CD14-positive monocyte (primary cell): ENCODE data around the gene CCNG2. TPM values are rescaled to one million over a fixed set of nuclear protein-coding genes. Genes with fewer than 3 reads are reported as not detected.

Experiments
- DNase-seq, 3 donors: peaks; one replicate each; pipeline ENCODE4 v3.0.0-alpha.2; 2011 to 2022
- H2AFZ ChIP-seq: 2 replicates; pipeline ENCODE4 v1.6.0; 2012; ENCODE audit warnings: mild to moderate bottlenecking, low read depth, low read length, inconsistent platforms; ENCODE audit not compliant: insufficient read depth, poor library complexity, severe bottlenecking
- H3K27ac ChIP-seq, 2 donors: 1 replicate in 1 of 2; 2 replicates in 1 of 2; pipeline ENCODE4 v1.5.1; 2012 to 2013; ENCODE audit warnings: low read length in 2 of 2, control low read depth in 1 of 2, inconsistent platforms in 1 of 2, low read depth in 1 of 2, mild to moderate bottlenecking in 1 of 2
- H3K27me3 ChIP-seq, 2 donors: one replicate each; pipeline versions ENCODE4 v1.6.0 to v1.6.1; 2011 to 2013; ENCODE audit warnings: low read length in 2 of 2; ENCODE audit not compliant: control insufficient read depth in 2 of 2, insufficient read depth in 2 of 2
- H3K36me3 ChIP-seq, 2 donors: replicated peaks in 1 of 2; 1 replicate in 1 of 2; 2 replicates in 1 of 2; pipeline versions ENCODE4 v1.5.1 to v1.6.1; 2012 to 2013; ENCODE audit warnings: low read length in 2 of 2, control low read depth in 1 of 2, inconsistent platforms in 1 of 2, mild to moderate bottlenecking in 1 of 2; ENCODE audit not compliant: insufficient read depth in 2 of 2, control insufficient read depth in 1 of 2
- H3K4me1 ChIP-seq, 2 donors: 1 replicate in 1 of 2; 2 replicates in 1 of 2; pipeline versions ENCODE4 v1.5.1 to v1.6.1; 2012 to 2013; ENCODE audit warnings: low read length in 2 of 2, control low read depth in 1 of 2, inconsistent platforms in 1 of 2, mild to moderate bottlenecking in 1 of 2, moderate library complexity in 1 of 2; ENCODE audit not compliant: insufficient read depth in 2 of 2, control insufficient read depth in 1 of 2
- H3K4me2 ChIP-seq: replicated peaks from 2 replicates; pipeline ENCODE3; 2012; ENCODE audit warnings: low read length, moderate library complexity, mild to moderate bottlenecking; ENCODE audit not compliant: poor library complexity, severe bottlenecking; ENCODE audit errors: extremely low read depth
- H3K4me3 ChIP-seq, 3 experiments: fragments of 200-600 bp in 1 of 3; sonication (generic) in 1 of 3; replicated peaks in 1 of 3; 1 replicate in 2 of 3; 2 replicates in 1 of 3; pipeline ENCODE4 v1.5.1; 2011 to 2013; ENCODE audit warnings: low read length in 3 of 3, mild to moderate bottlenecking in 3 of 3, control low read depth in 2 of 3, low read depth in 2 of 3, inconsistent platforms in 1 of 3, moderate library complexity in 1 of 3
- H3K79me2 ChIP-seq: 2 replicates; pipeline ENCODE4 v1.6.0; 2012; ENCODE audit warnings: mild to moderate bottlenecking, control low read depth, inconsistent platforms, low read length, moderate library complexity; ENCODE audit not compliant: insufficient read depth
- H3K9ac ChIP-seq: 2 replicates; pipeline ENCODE4 v1.6.0; 2017; ENCODE audit warnings: low read length, mild to moderate bottlenecking; ENCODE audit not compliant: insufficient read depth, poor library complexity, severe bottlenecking
- H3K9me3 ChIP-seq, 2 donors: replicated peaks in 1 of 2; 1 replicate in 1 of 2; 2 replicates in 1 of 2; pipeline versions ENCODE4 v1.5.1 to v1.6.1; 2012 to 2013; ENCODE audit warnings: low read length in 2 of 2, control low read depth in 1 of 2; ENCODE audit not compliant: control insufficient read depth in 1 of 2, insufficient read depth in 1 of 2
- H4K20me1 ChIP-seq: 2 replicates; pipeline ENCODE4 v1.6.0; 2012; ENCODE audit warnings: mild to moderate bottlenecking, low read length, control low read depth, moderate library complexity; ENCODE audit not compliant: insufficient read depth
- H3K27ac Mint-ChIP-seq, 7 donors: one replicate each; pipeline ENCODE4 v1.8.0; 2020; ENCODE audit warnings: mild to moderate bottlenecking in 7 of 7, mixed read lengths in 7 of 7, moderate library complexity in 6 of 7, inconsistent platforms in 2 of 7
- H3K27me3 Mint-ChIP-seq, 3 donors: one replicate each; pipeline ENCODE4 v1.8.0; 2021 to 2022; ENCODE audit warnings: low read depth in 3 of 3, mild to moderate bottlenecking in 3 of 3, mixed read lengths in 3 of 3, moderate library complexity in 3 of 3, inconsistent platforms in 1 of 3
- H3K36me3 Mint-ChIP-seq, 2 donors: one replicate each; pipeline ENCODE4 v1.8.0; 2020; ENCODE audit warnings: mixed read lengths in 2 of 2, inconsistent platforms in 1 of 2, mild to moderate bottlenecking in 1 of 2
- H3K4me1 Mint-ChIP-seq: one replicate; pipeline ENCODE4 v1.8.0; 2020; ENCODE audit warnings: mild to moderate bottlenecking, mixed read lengths
- H3K4me3 Mint-ChIP-seq, 2 donors: one replicate each; pipeline ENCODE4 v1.8.0; 2020; ENCODE audit warnings: mild to moderate bottlenecking in 2 of 2, mixed read lengths in 2 of 2, moderate library complexity in 1 of 2
- H3K9me3 Mint-ChIP-seq, 7 donors: one replicate each; pipeline ENCODE4 v1.8.0; 2020 to 2022; ENCODE audit warnings: mixed read lengths in 7 of 7, mild to moderate bottlenecking in 6 of 7, moderate library complexity in 6 of 7, inconsistent platforms in 2 of 7
- WGBS: methylation state at CpG from one replicate; pipeline ENCODE4 v1.1.5; 2013; ENCODE audit warnings: missing lambda C conversion rate; ENCODE audit not compliant: insufficient coverage; 5-methylcytosine and 5-hydroxymethylcytosine counted together
- intact Hi-C, 2 donors: fragments of 100-400 bp; cut with micrococcal nuclease; formaldehyde crosslinking; loops; one replicate each; pipeline versions ENCODE4 v1.15.0 to v1.15.1; 2023
- polyA plus RNA-seq, 3 donors: library from polyadenylated mRNA; depleted of rRNA in 1 of 3; unstranded in 2 of 3; stranded (reverse) in 1 of 3; fragments of 300-500 nt in 2 of 3; fragments of >200 nt in 1 of 3; fragmentation: Illumina TruSeq in 2 of 3; gene quantifications; 1 replicate in 2 of 3; 2 replicates in 1 of 3; pipeline ENCODE4 v1.2.3, GENCODE V29; 2012 to 2021
- TF ChIP-seq, protein P1 (sequence below): fragments of 200-600 bp; IDR thresholded peaks from one replicate; pipeline ENCODE4 v1.8.0; 2022; ENCODE audit warnings: antibody characterized with exemption, mild to moderate bottlenecking

Gene CCNG2
- polyA plus RNA-seq, 3 donors = 17.6 to 26.4 (median 23.3) TPM

DNA sequence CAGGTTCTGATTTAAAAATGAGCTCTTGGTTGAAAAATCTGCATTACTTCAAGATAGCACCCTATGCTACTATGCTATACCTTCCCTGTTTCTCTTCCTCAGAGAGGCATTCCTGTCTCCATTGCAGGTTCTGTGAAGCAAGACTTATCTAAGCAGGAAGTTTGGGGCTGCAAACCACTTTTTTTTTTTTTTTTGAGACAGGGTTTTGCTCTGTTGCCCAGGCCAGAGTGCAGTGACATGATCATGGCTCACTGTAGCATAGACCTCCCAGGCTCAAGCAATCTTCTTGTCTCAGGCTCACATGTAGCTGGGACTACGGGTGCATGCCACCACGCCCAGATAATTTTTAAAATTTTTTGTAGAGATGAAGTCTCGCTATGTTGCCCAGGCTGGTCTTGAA is 4.0 kb upstream of the CCNG2 start:
- Histone ChIP-seq H2AFZ (no peak overlapping the region), H3K27me3 (no peaks in the 10 kb centered on the region), H3K27ac (no peak overlapping the region), H3K4me2 (no peak overlapping the region), H3K9me3 (no peaks in the 10 kb centered on the region), H3K79me2 (peaks cover 11% of the 10 kb centered on the region), H3K9ac (no peak overlapping the region), H4K20me1 (peaks cover 1% of the 10 kb centered on the region), H3K36me3 (no peaks in the 10 kb centered on the region), H3K4me1 (peaks cover 42 to 44% of the 10 kb centered on the region in 2 donors), H3K4me3 (no peak overlapping the region)
- intact Hi-C loops = loop anchor here in 1 of 2 donors (10.0 kb wide), 1 partner anchor 938 kb away; the partner anchor contains the start of gene SCARB2
- DNase-seq = peak in 2 of 3 donors; percentile 9 to 22
- peak overlapping the region in 1 of 2 donors; percentile 42 for H3K4me3 Mint-ChIP-seq
- 50% methylated on average over 2 of the region's 3 CpGs for WGBS
- peak overlapping the region in 4 of 7 donors; percentile 32 to 70 (median 60) for H3K27ac Mint-ChIP-seq
- H3K36me3 Mint-ChIP-seq = no peaks in the 10 kb centered on the region
- H3K9me3 Mint-ChIP-seq = no peaks in the 10 kb centered on the region
- TF ChIP-seq, protein P1, sequence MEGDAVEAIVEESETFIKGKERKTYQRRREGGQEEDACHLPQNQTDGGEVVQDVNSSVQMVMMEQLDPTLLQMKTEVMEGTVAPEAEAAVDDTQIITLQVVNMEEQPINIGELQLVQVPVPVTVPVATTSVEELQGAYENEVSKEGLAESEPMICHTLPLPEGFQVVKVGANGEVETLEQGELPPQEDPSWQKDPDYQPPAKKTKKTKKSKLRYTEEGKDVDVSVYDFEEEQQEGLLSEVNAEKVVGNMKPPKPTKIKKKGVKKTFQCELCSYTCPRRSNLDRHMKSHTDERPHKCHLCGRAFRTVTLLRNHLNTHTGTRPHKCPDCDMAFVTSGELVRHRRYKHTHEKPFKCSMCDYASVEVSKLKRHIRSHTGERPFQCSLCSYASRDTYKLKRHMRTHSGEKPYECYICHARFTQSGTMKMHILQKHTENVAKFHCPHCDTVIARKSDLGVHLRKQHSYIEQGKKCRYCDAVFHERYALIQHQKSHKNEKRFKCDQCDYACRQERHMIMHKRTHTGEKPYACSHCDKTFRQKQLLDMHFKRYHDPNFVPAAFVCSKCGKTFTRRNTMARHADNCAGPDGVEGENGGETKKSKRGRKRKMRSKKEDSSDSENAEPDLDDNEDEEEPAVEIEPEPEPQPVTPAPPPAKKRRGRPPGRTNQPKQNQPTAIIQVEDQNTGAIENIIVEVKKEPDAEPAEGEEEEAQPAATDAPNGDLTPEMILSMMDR = no peak
- H3K27me3 Mint-ChIP-seq = no peaks in the 10 kb centered on the region
- peaks cover 43% of the 10 kb centered on the region for H3K4me1 Mint-ChIP-seq

DNA sequence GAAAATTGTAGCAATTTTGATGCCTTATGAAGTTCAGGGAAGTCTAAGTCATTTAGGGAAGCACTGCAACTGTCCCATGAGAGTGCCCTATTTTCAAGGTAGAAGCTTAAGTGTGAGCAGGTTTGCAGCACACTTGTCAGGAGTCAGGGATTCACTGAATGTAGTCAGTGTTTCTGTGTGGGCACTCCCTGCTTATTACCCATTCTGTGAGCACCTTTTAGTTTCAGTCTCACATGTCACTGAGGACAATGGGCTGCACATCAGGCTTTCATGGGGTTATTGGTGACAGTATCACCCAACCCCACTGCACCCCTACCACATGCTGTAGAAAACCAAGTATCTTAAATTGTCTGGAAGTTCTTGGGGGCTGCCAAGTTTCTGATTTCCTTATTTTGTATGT is 2.9 kb upstream of the CCNG2 start:
- H3K9ac ChIP-seq = no peak overlapping the region
- H3K4me1 Mint-ChIP-seq = peaks cover 47% of the 10 kb centered on the region
- H3K9me3 Mint-ChIP-seq = no peaks in the 10 kb centered on the region
- peaks cover 21% of the 10 kb centered on the region for H3K79me2 ChIP-seq
- no peak for DNase-seq
- no peak overlapping the region for H3K4me2 ChIP-seq
- no peaks in the 10 kb centered on the region for H3K27me3 Mint-ChIP-seq
- H3K27ac ChIP-seq = no peak overlapping the region
- peaks cover 47% of the 10 kb centered on the region in 2 donors for H3K4me1 ChIP-seq
- H3K27ac Mint-ChIP-seq = no peak overlapping the region
- no peaks in the 10 kb centered on the region for H3K27me3 ChIP-seq
- no peak overlapping the region for H2AFZ ChIP-seq
- peaks cover 12% of the 10 kb centered on the region for H4K20me1 ChIP-seq
- TF ChIP-seq, protein P1 = no peak
- H3K36me3 ChIP-seq = peaks cover 1 to 5% of the 10 kb centered on the region in 2 donors
- no peak overlapping the region for H3K4me3 ChIP-seq
- no peaks in the 10 kb centered on the region for H3K9me3 ChIP-seq
- intact Hi-C loops = loop anchor here in 1 of 2 donors (10.0 kb wide), 1 partner anchor 939 kb away; the partner anchor contains the start of gene SCARB2
- no peak overlapping the region for H3K4me3 Mint-ChIP-seq
- H3K36me3 Mint-ChIP-seq = no peaks in the 10 kb centered on the region
